HG02885 (cell line): Measurements from ENCODE around the gene CCND2.

Experiments used
- ATAC-seq: cut with Tn5 transposase; IDR thresholded peaks from one replicate; pipeline ENCODE4 v1.9.1; 2021; ENCODE audit warnings: mild to moderate bottlenecking; ENCODE audit not compliant: unreplicated experiment, poor library complexity

CCND2 gene

GRCh38 chr12:4289231-4289878 lies 15.8 kb downstream of the CCND2 start:
- ATAC-seq = no peak

- no peak for ATAC-seq
Observed at GRCh38 chr12:4289998-4290790, 16.6 kb downstream of the CCND2 start.

- no peak for ATAC-seq
Observed at GRCh38 chr12:4292341-4293073, 18.9 kb downstream of the CCND2 start.

GRCh38 chr12:4293299-4293965 lies 19.9 kb downstream of the CCND2 start:
- ATAC-seq = no peak

- ATAC-seq = no peak
Observed at GRCh38 chr12:4293966-4294505, 20.5 kb downstream of the CCND2 start.

- ATAC-seq = no peak
Observed at GRCh38 chr12:4296751-4297150, 23.2 kb downstream of the CCND2 start.

GRCh38 chr12:4297617-4298016 lies 24.1 kb downstream of the CCND2 start:
- no peak for ATAC-seq

GRCh38 chr12:4300883-4301282 lies 27.3 kb downstream of the CCND2 start:
- ATAC-seq = no peak

- no peak for ATAC-seq
Observed at GRCh38 chr12:4301932-4302501, 28.5 kb downstream of the CCND2 start.

- no peak for ATAC-seq
Observed at GRCh38 chr12:4302881-4303280, 29.3 kb downstream of the CCND2 start.

GRCh38 chr12:4303750-4304149 lies 30.2 kb downstream of the CCND2 start:
- no peak for ATAC-seq

- ATAC-seq = no peak
Observed at GRCh38 chr12:4307593-4308333, 34.2 kb downstream of the CCND2 start.

GRCh38 chr12:4308334-4308950 lies 34.9 kb downstream of the CCND2 start:
- no peak for ATAC-seq

GRCh38 chr12:4311776-4312175 lies 38.2 kb downstream of the CCND2 start:
- ATAC-seq = no peak

GRCh38 chr12:4312251-4312650 lies 38.7 kb downstream of the CCND2 start:
- no peak for ATAC-seq

- peak; percentile 37 for ATAC-seq
Observed at GRCh38 chr12:4320497-4320852, 46.9 kb downstream of the CCND2 start.

GRCh38 chr12:4320853-4321701 lies 47.5 kb downstream of the CCND2 start, which contains the start of gene TIGAR:
Gene TIGAR (plus strand): TSS chr12:4321213. CDS start chr12:4321272, 59 bp downstream.
- ATAC-seq = peak; percentile 96

- no peak for ATAC-seq
Observed at GRCh38 chr12:4322726-4323125, 49.2 kb downstream of the CCND2 start.
